ENCODE results near the gene PPFIBP1. TPM values are rescaled to one million over a fixed set of nuclear protein-coding genes. Genes with fewer than 3 reads are reported as not detected.

PPFIBP1 gene
- total and polyA plus RNA-seq, 2 of the 8 experiments (the other 6 are each of a cell fraction or from before 2014, with no cell fraction given), result 7.7 to 31.3 TPM

DNA sequence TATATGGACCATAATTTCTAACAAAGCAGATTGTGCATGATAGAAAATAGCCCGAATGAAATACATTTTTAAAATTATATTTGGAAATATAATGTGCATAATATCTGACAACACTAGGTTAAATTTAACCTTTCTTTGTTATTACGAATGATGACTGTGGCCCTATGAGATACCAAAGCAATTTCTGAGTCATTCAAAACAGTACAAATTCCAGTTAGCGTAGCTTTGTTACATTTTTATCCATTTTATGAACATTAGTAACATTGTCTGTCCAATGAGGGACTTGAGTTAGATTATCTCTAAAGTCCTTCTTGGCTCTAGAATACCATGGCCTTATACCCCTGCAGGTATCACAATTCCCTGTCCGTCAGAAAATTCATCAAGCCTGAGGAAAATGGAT is 133.3 kb downstream of the PPFIBP1 start:
- CTCF ChIA-PET (ENCODE audit: partially characterized antibody), result no interaction called here
- Histone ChIP-seq H2BK12ac (ENCODE audit: low read depth, low read length) (no peak overlapping the region), H3K18ac (ENCODE audit: extremely low read depth, low read length) (no peak overlapping the region), H3K9me3 (ENCODE audit: insufficient read depth in 2 of 2, low read depth in 1 of 2, low read length in 1 of 2) (no peaks in the 10 kb centered on the region), H3K14ac (ENCODE audit: insufficient read length) (no peak overlapping the region), H4K8ac (ENCODE audit: extremely low read depth, insufficient read depth, low read length) (no peak overlapping the region), H3K9ac (replicated peaks in 1 of 4; ENCODE audit: extremely low read depth in 1 of 4, low read depth in 3 of 4, low read length in 3 of 4) (no peak overlapping the region), H3K27me3 (replicated peaks in 1 of 4; ENCODE audit: control insufficient read depth in 3 of 4, extremely low read depth in 1 of 4, insufficient read depth in 3 of 4, low read length in 3 of 4) (no peaks in the 10 kb centered on the region), H2AK5ac (ENCODE audit: low read depth, low read length) (no peak overlapping the region), H2BK15ac (ENCODE audit: low read length) (no peak overlapping the region), H3K23ac (ENCODE audit: insufficient read length) (no peak overlapping the region), H2BK5ac (ENCODE audit: low read depth, low read length) (no peak overlapping the region), H2BK20ac (ENCODE audit: low read length) (no peak overlapping the region), H3K4me3 (ENCODE audit: extremely low read depth in 1 of 4, insufficient read depth in 2 of 4, low read depth in 3 of 4, low read length in 4 of 4) (no peak overlapping the region), H3K36me3 (ENCODE audit: control insufficient read depth in 2 of 4, insufficient read depth in 4 of 4, low read length in 3 of 4) (no peaks in the 10 kb centered on the region), H3K27ac (ENCODE audit: low read depth, low read length) (no peak overlapping the region), H3K4me2 (ENCODE audit: insufficient read depth in 1 of 2, low read depth in 2 of 2, low read length in 2 of 2) (no peak overlapping the region), H3K23me2 (ENCODE audit: low read depth, low read length) (no peaks in the 10 kb centered on the region), H3K79me2 (ENCODE audit: control insufficient read depth in 1 of 2, insufficient read depth in 2 of 2, low read length in 2 of 2) (no peaks in the 10 kb centered on the region), H4K20me1 (replicated peaks in 1 of 2; ENCODE audit: control insufficient read depth in 1 of 2, insufficient read depth in 2 of 2, low read length in 2 of 2) (no peaks in the 10 kb centered on the region), H4K5ac (ENCODE audit: insufficient read length, low read depth, low read length) (no peak overlapping the region), H3K4me1 (replicated peaks in 1 of 4; ENCODE audit: control insufficient read depth in 3 of 4, insufficient read depth in 4 of 4, low read length in 3 of 4) (no peaks in the 10 kb centered on the region), H3K4ac (replicated peaks; ENCODE audit: insufficient read length, low read depth, low read length) (no peak overlapping the region), H2AFZ (ENCODE audit: low read length) (no peak overlapping the region), H4K91ac (replicated peaks; ENCODE audit: insufficient read length, low read length) (no peak overlapping the region), H3K79me1 (ENCODE audit: low read depth, low read length) (no peaks in the 10 kb centered on the region), H3K56ac (replicated peaks; ENCODE audit: insufficient read length, low read depth, low read length) (no peak overlapping the region), H2BK120ac (replicated peaks; ENCODE audit: low read depth, low read length) (no peak overlapping the region)
- 93% methylated on average over 4 of the region's 4 CpGs; no CpG with 5 or more reads in 1 of the 2 experiments for WGBS, 2 experiments (ENCODE audit: extremely low coverage in 1 of 2, insufficient coverage in 1 of 2, insufficient read length in 1 of 2, insufficient replicate concordance in 2 of 2, low coverage in 1 of 2, low lambda C conversion rate in 2 of 2, missing lambda C conversion rate in 1 of 2)
- DNase-seq (ENCODE audit: low read depth in 1 of 2, low spot score in 2 of 2) (no peak), FAIRE-seq (no peak)
- POLR2A ChIA-PET (ENCODE audit: partially characterized antibody), result no interaction called here
- TF ChIP-seq JUN (IDR thresholded peaks at IDR 0.05; ENCODE audit: low read depth, low read length) (no peak), HDAC6 (IDR thresholded peaks at IDR 0.05; ENCODE audit: low read depth, low read length) (no peak), SIX5 (IDR thresholded peaks at IDR 0.05; ENCODE audit: low read depth, low read length) (no peak), CBX8 (IDR thresholded peaks at IDR 0.05; ENCODE audit: borderline replicate concordance, low read depth, low read length) (no peak), TCF12 (IDR thresholded peaks at IDR 0.05; ENCODE audit: low read depth, low read length) (no peak), EGR1 (IDR thresholded peaks at IDR 0.05; ENCODE audit: borderline replicate concordance, low read depth, low read length) (no peak), KDM4A (IDR thresholded peaks at IDR 0.05; ENCODE audit: low read depth, low read length, severe bottlenecking) (no peak)
- TF ChIP-seq, protein P1, sequence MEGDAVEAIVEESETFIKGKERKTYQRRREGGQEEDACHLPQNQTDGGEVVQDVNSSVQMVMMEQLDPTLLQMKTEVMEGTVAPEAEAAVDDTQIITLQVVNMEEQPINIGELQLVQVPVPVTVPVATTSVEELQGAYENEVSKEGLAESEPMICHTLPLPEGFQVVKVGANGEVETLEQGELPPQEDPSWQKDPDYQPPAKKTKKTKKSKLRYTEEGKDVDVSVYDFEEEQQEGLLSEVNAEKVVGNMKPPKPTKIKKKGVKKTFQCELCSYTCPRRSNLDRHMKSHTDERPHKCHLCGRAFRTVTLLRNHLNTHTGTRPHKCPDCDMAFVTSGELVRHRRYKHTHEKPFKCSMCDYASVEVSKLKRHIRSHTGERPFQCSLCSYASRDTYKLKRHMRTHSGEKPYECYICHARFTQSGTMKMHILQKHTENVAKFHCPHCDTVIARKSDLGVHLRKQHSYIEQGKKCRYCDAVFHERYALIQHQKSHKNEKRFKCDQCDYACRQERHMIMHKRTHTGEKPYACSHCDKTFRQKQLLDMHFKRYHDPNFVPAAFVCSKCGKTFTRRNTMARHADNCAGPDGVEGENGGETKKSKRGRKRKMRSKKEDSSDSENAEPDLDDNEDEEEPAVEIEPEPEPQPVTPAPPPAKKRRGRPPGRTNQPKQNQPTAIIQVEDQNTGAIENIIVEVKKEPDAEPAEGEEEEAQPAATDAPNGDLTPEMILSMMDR (IDR thresholded peaks at IDR 0.05; ENCODE audit: control extremely low read depth in 1 of 3, insufficient read depth in 1 of 3, low read depth in 1 of 3, low read length in 3 of 3), result no peak
- TF ChIP-seq, protein P2, sequence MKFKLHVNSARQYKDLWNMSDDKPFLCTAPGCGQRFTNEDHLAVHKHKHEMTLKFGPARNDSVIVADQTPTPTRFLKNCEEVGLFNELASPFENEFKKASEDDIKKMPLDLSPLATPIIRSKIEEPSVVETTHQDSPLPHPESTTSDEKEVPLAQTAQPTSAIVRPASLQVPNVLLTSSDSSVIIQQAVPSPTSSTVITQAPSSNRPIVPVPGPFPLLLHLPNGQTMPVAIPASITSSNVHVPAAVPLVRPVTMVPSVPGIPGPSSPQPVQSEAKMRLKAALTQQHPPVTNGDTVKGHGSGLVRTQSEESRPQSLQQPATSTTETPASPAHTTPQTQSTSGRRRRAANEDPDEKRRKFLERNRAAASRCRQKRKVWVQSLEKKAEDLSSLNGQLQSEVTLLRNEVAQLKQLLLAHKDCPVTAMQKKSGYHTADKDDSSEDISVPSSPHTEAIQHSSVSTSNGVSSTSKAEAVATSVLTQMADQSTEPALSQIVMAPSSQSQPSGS (IDR thresholded peaks at IDR 0.05; ENCODE audit: low read length), result no peak
- TF ChIP-seq, protein P3, sequence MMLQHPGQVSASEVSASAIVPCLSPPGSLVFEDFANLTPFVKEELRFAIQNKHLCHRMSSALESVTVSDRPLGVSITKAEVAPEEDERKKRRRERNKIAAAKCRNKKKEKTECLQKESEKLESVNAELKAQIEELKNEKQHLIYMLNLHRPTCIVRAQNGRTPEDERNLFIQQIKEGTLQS (IDR thresholded peaks at IDR 0.05; ENCODE audit: insufficient read depth, low read depth, low read length), result no peak

Measured in H1 (cell line).